Type B pancreatic cell (in vitro differentiated cells): Measurements from ENCODE around the gene DPF3. TPM values are rescaled to one million over a fixed set of nuclear protein-coding genes. Genes with fewer than 3 reads are reported as not detected.

Experiments used
- DNase-seq: peaks from one replicate; pipeline ENCODE4 v3.0.0; 2021; ENCODE audit warnings: mixed read lengths; ENCODE audit not compliant: unreplicated experiment; ENCODE audit errors: extremely low spot score
- H3K27ac Mint-ChIP-seq: 2 replicates; pipeline ENCODE4 v1.8.0; 2021; ENCODE audit warnings: mild to moderate bottlenecking, mixed read lengths
- H3K27me3 Mint-ChIP-seq: 2 replicates; pipeline ENCODE4 v1.8.0; 2021; ENCODE audit warnings: mixed read lengths
- H3K36me3 Mint-ChIP-seq: 2 replicates; pipeline ENCODE4 v1.8.0; 2021; ENCODE audit warnings: mixed read lengths
- H3K4me1 Mint-ChIP-seq: one replicate; pipeline ENCODE4 v1.8.0; 2021; ENCODE audit warnings: mixed read lengths; ENCODE audit not compliant: unreplicated experiment
- H3K4me3 Mint-ChIP-seq: 2 replicates; pipeline ENCODE4 v1.8.0; 2021; ENCODE audit warnings: mild to moderate bottlenecking, mixed read lengths
- H3K9me3 Mint-ChIP-seq: 2 replicates; pipeline ENCODE4 v1.8.0; 2021; ENCODE audit warnings: mixed read lengths
- total RNA-seq: library from RNA; stranded (reverse); gene quantifications from 2 replicates; pipeline ENCODE4 v1.2.1, GENCODE V29; 2021; ENCODE audit warnings: low replicate concordance
- TF ChIP-seq, protein P1 (sequence below): fragments of 200-600 bp; sonication (generic); conservative IDR thresholded peaks from 2 replicates; pipeline ENCODE4 v1.5.0; 2021; ENCODE audit warnings: antibody characterized with exemption, mild to moderate bottlenecking

DPF3 gene
- total RNA-seq, 1 donor from 2014 or later: 4.5 TPM

DNA sequence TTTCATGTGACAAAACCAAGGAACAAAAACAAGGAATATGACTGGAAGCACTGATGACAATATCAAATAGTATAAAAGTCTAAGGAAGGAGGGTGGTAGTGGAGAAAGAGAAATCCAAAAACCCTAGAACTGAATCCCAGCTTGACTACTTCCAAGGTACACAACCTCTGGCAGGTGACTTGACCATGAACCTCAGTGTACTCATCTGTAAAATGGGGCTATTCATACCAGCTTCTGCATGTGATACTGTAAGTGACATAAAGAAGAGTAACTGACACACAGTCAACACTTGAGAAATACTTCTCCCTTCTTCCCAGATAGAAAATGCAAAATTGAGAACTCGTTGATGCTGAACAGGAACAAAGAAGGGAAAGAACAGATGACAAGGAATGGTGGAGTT lies 10.3 kb upstream of the DPF3 start:
- Mint-ChIP-seq H3K4me3 (no peak overlapping the region), H3K27me3 (peaks cover 14% of the 10 kb centered on the region), H3K9me3 (no peaks in the 10 kb centered on the region), H3K36me3 (no peaks in the 10 kb centered on the region), H3K27ac (no peak overlapping the region), H3K4me1 (peaks cover 14% of the 10 kb centered on the region)
- TF ChIP-seq, protein P1, sequence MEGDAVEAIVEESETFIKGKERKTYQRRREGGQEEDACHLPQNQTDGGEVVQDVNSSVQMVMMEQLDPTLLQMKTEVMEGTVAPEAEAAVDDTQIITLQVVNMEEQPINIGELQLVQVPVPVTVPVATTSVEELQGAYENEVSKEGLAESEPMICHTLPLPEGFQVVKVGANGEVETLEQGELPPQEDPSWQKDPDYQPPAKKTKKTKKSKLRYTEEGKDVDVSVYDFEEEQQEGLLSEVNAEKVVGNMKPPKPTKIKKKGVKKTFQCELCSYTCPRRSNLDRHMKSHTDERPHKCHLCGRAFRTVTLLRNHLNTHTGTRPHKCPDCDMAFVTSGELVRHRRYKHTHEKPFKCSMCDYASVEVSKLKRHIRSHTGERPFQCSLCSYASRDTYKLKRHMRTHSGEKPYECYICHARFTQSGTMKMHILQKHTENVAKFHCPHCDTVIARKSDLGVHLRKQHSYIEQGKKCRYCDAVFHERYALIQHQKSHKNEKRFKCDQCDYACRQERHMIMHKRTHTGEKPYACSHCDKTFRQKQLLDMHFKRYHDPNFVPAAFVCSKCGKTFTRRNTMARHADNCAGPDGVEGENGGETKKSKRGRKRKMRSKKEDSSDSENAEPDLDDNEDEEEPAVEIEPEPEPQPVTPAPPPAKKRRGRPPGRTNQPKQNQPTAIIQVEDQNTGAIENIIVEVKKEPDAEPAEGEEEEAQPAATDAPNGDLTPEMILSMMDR: no peak
- DNase-seq: no peak

- TF ChIP-seq, protein P1: no peak
- Mint-ChIP-seq H3K36me3 (no peaks in the 10 kb centered on the region), H3K27ac (no peak overlapping the region), H3K4me3 (no peak overlapping the region), H3K9me3 (no peaks in the 10 kb centered on the region), H3K27me3 (peaks cover 14% of the 10 kb centered on the region), H3K4me1 (peaks cover 10% of the 10 kb centered on the region)
- DNase-seq: no peak
Observed at GRCh38 chr14:72903716-72904115, 9.8 kb upstream of the DPF3 start.

DNA sequence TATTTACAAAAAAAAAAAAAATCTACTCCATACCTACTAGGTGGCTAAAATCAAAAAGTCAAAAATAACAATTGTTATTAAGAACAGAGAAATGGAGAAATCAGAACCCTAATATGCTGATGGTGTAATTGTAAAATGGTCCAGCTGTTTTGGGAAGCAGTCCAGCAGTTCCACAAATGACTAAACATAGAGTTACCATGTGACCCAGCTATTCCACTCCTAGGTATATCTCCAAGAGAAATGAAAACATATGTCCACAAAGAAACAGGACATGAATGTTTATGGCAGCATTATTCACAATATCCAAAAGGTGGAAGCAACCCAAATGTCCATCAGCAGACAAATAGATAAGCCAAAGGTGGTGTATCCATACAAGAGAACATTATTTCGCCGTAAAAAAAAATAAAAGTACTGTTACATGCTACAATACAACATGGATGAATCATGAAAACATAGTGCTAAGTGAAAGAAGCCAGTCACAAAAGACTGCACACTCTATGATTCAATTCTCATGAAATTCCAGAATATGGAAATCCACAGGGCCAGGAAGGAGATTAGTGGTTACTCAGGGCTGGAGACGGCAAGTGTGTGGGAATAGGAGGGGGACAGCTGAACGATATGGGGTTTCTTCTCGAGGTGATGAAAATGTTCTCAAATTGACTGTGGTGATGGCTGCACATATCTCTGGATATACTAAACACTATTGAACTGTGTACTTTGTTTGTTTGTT lies 9.1 kb upstream of the DPF3 start:
- Mint-ChIP-seq H3K4me3 (no peak overlapping the region), H3K4me1 (peaks cover 7% of the 10 kb centered on the region), H3K9me3 (no peaks in the 10 kb centered on the region), H3K27ac (no peak overlapping the region), H3K27me3 (peaks cover 14% of the 10 kb centered on the region), H3K36me3 (no peaks in the 10 kb centered on the region)
- TF ChIP-seq, protein P1: no peak
- DNase-seq: no peak

- TF ChIP-seq, protein P1: no peak
- Mint-ChIP-seq H3K27me3 (peaks cover 19% of the 10 kb centered on the region), H3K9me3 (no peaks in the 10 kb centered on the region), H3K4me1 (no peaks in the 10 kb centered on the region), H3K36me3 (no peaks in the 10 kb centered on the region), H3K27ac (no peak overlapping the region), H3K4me3 (no peak overlapping the region)
- DNase-seq: no peak
Observed at GRCh38 chr14:72901361-72901760, 7.5 kb upstream of the DPF3 start.

GRCh38 chr14:72898448-72898847 lies 4.5 kb upstream of the DPF3 start:
- no peak overlapping the region for H3K4me3 Mint-ChIP-seq
- TF ChIP-seq, protein P1: no peak
- no peak for DNase-seq
- peaks cover 38% of the 10 kb centered on the region for H3K27me3 Mint-ChIP-seq
- H3K9me3 Mint-ChIP-seq: no peaks in the 10 kb centered on the region
- H3K4me1 Mint-ChIP-seq: peaks cover 8% of the 10 kb centered on the region
- no peak overlapping the region for H3K27ac Mint-ChIP-seq
- no peaks in the 10 kb centered on the region for H3K36me3 Mint-ChIP-seq
